Fibroblast of mammary gland (primary cell): ENCODE measurements around the gene TMEM126B.
"Not testable (repeated sequence)": the region's sequence is repeated elsewhere in the genome, so short reads cannot be mapped to it uniquely, and the experiment has no call there.

ENCODE experiments used
- DNase-seq: peaks from one replicate; pipeline ENCODE4 v3.0.0-alpha.2; 2010; ENCODE audit warnings: low read depth
- H3K4me3 ChIP-seq: 2 replicates; pipeline ENCODE4 v1.5.1; 2011; ENCODE audit warnings: low read depth, mild to moderate bottlenecking, low read length, moderate library complexity; ENCODE audit not compliant: control insufficient read depth
- CTCF ChIP-seq: conservative IDR thresholded peaks from 2 replicates; pipeline ENCODE4 v1.5.1; 2011; ENCODE audit warnings: low read depth, low read length, inconsistent platforms; ENCODE audit not compliant: control insufficient read depth, insufficient read depth

The TMEM126B gene

GRCh38 chr11:85663080-85663752, 34.8 kb downstream of the TMEM126B start:
- DNase-seq: no peak
- peak overlapping the region; percentile 85 for H3K4me3 ChIP-seq

GRCh38 chr11:85663753-85664614, 35.6 kb downstream of the TMEM126B start:
- H3K4me3 ChIP-seq: peak overlapping the region; percentile 85
- TF ChIP-seq CTCF: peak; percentile 32
- DNase-seq: peak; percentile 54

More at GRCh38 chr11:85663080-85663752, 34.8 kb downstream of the TMEM126B start:
- TF ChIP-seq CTCF: no peak

GRCh38 chr11:85664615-85665481, 36.5 kb downstream of the TMEM126B start, which contains the start of gene CREBZF:
Gene CREBZF (minus strand): TSS chr11:85665129. CDS start chr11:85664875, 254 bp downstream.
- DNase-seq: peak; percentile 94
- H3K4me3 ChIP-seq: peak within 1 kb of the TSS; percentile 85
- no peak for TF ChIP-seq CTCF

GRCh38 chr11:85665733-85666132, 37.3 kb downstream of the TMEM126B start:
- DNase-seq: peak; percentile 44
- no peak for TF ChIP-seq CTCF
- no peak overlapping the region for H3K4me3 ChIP-seq

GRCh38 chr11:85666687-85667086, 38.3 kb downstream of the TMEM126B start:
- DNase-seq: no peak
- no peak for TF ChIP-seq CTCF
- H3K4me3 ChIP-seq: no peak overlapping the region

GRCh38 chr11:85668157-85668556, 39.8 kb downstream of the TMEM126B start:
- TF ChIP-seq CTCF: no peak
- H3K4me3 ChIP-seq: no peak overlapping the region
- DNase-seq: no peak

- not testable (repeated sequence) for H3K4me3 ChIP-seq, DNase-seq
These were observed 42.7 kb downstream of the TMEM126B start for GRCh38 chr11:85670949-85671663.
